Measurements from ENCODE around the gene SYNE3. TPM values are rescaled to one million over a fixed set of nuclear protein-coding genes. Genes with fewer than 3 reads are reported as not detected.

SYNE3 gene
- total RNA-seq, 2 donors from 2014 or later: 3.4 to 29.5 TPM

DNA sequence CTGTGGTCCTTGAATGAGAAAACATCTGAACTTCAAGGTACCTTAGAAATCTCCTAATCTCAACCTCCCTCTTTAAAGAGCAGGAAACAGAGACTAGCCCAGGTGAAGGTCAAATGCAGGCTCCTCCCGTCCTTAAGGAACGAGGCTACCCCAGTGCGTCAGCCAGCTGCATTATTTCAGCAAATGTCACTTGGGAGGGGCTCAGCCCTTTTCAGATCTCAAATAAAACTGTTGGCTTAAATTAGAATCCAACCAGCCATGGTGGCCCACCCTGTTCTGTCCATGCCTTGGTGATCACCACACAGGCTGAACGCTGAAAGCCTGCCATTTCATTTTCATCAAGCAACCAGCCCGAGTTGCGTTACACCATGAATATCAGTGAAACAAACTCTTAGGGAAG lies 7.0 kb downstream of the SYNE3 start:
- Histone ChIP-seq H3K9me3 (no peaks in the 10 kb centered on the region), H3K4me3 (no peak overlapping the region), H3K36me3 (no peaks in the 10 kb centered on the region), H3K4me1 (replicated peaks) (no peaks in the 10 kb centered on the region), H3K27me3 (replicated peaks; ENCODE audit: insufficient read depth) (no peaks in the 10 kb centered on the region), H3K27ac (no peak overlapping the region)
- intact Hi-C loops (cut with DNase I): no loop called here
- 92% methylated on average over 6 of the region's 6 CpGs for WGBS
- TF ChIP-seq POLR2AphosphoS5 (IDR thresholded peaks at IDR 0.05): no peak
- TF ChIP-seq, protein P1, sequence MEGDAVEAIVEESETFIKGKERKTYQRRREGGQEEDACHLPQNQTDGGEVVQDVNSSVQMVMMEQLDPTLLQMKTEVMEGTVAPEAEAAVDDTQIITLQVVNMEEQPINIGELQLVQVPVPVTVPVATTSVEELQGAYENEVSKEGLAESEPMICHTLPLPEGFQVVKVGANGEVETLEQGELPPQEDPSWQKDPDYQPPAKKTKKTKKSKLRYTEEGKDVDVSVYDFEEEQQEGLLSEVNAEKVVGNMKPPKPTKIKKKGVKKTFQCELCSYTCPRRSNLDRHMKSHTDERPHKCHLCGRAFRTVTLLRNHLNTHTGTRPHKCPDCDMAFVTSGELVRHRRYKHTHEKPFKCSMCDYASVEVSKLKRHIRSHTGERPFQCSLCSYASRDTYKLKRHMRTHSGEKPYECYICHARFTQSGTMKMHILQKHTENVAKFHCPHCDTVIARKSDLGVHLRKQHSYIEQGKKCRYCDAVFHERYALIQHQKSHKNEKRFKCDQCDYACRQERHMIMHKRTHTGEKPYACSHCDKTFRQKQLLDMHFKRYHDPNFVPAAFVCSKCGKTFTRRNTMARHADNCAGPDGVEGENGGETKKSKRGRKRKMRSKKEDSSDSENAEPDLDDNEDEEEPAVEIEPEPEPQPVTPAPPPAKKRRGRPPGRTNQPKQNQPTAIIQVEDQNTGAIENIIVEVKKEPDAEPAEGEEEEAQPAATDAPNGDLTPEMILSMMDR (IDR thresholded peaks at IDR 0.05): no peak
- TF ChIP-seq POLR2A (IDR thresholded peaks at IDR 0.05): no peak
- no peak for DNase-seq (ENCODE audit: low spot score)

DNA sequence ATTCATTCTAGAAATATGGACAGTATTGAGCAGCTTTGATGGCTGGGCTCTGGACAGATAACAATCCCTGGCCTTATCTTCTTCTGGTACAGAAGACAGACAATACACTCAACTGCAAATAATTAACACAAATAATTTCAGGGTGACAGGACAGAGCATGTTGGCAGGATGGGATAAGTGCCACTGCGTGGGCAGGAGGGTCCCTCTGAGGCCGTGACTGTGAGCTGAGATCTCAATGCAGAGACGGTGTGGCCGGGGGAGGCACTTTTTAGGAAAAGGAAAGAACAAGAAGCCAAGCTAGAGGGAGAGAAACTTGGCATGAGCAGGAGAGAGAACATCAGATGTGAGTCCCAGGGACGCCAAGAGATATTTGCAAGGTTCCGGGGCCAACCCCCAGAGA lies 8.1 kb downstream of the SYNE3 start:
- no peaks in the 10 kb centered on the region for H3K36me3 ChIP-seq
- H3K4me1 ChIP-seq (replicated peaks): no peaks in the 10 kb centered on the region
- H3K9me3 ChIP-seq: no peaks in the 10 kb centered on the region
- WGBS: 74% methylated on average over 6 of the region's 6 CpGs
- no peak for TF ChIP-seq POLR2A (IDR thresholded peaks at IDR 0.05)
- TF ChIP-seq POLR2AphosphoS5 (IDR thresholded peaks at IDR 0.05): no peak
- TF ChIP-seq, protein P1 (IDR thresholded peaks at IDR 0.05): no peak
- intact Hi-C loops (cut with DNase I): no loop called here
- no peaks in the 10 kb centered on the region for H3K27me3 ChIP-seq (replicated peaks; ENCODE audit: insufficient read depth)
- H3K27ac ChIP-seq: no peak overlapping the region
- DNase-seq (ENCODE audit: low spot score): no peak
- H3K4me3 ChIP-seq: no peak overlapping the region

DNA sequence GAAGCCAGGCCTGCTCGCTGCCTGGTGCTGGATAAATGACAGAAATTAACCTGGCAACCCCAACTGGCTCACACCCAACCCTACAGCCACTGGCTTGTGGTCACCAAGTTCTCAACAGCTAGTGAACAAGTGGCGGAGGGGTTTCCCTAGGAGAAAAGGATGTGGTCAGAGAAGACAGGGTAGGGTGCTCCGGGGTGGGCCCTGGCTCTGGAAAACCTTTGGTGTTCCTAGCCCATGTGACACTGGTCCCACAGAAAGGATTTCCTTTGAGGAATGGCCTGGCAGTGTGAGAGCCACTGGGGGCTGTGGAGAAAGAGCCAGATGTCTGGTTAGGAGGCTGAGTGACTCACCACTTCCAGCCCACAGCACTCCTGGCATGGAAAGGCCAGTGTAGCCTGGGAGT lies 8.7 kb downstream of the SYNE3 start:
- intact Hi-C loops (cut with DNase I): no loop called here
- no peak for DNase-seq (ENCODE audit: low spot score)
- Histone ChIP-seq H3K9me3 (no peaks in the 10 kb centered on the region), H3K27me3 (replicated peaks; ENCODE audit: insufficient read depth) (no peaks in the 10 kb centered on the region), H3K4me1 (replicated peaks) (no peaks in the 10 kb centered on the region), H3K36me3 (no peaks in the 10 kb centered on the region), H3K27ac (no peak overlapping the region), H3K4me3 (no peak overlapping the region)
- TF ChIP-seq, protein P1 (IDR thresholded peaks at IDR 0.05): no peak
- TF ChIP-seq POLR2A (IDR thresholded peaks at IDR 0.05) (no peak), POLR2AphosphoS5 (IDR thresholded peaks at IDR 0.05) (no peak)
- WGBS: 52% methylated on average over 3 of the region's 3 CpGs

DNA sequence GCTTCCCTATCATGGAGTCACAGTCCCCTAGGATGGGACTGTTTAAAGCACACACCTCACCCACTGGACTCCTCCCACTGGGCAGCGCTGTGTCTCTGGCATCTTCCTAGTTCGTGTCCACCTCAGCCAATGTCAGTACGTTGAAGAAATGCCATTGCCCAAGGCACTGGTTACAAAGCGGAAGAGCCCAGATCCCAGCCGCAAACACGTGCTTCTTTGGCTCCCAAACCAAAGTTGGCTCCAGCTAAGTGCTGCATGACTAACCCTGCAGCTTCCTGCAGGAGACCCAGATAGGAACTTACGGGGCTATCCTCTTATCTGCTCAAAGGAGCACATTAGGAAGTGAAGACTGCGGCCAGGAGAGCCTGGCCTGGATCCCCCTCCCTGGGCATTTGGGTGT lies 9.3 kb downstream of the SYNE3 start:
- Histone ChIP-seq H3K36me3 (no peaks in the 10 kb centered on the region), H3K27me3 (replicated peaks; ENCODE audit: insufficient read depth) (no peaks in the 10 kb centered on the region), H3K4me1 (replicated peaks) (no peaks in the 10 kb centered on the region), H3K4me3 (no peak overlapping the region), H3K9me3 (no peaks in the 10 kb centered on the region), H3K27ac (no peak overlapping the region)
- peak; percentile 71 for DNase-seq (ENCODE audit: low spot score)
- 22% methylated on average over 8 of the region's 8 CpGs for WGBS
- TF ChIP-seq POLR2AphosphoS5 (IDR thresholded peaks at IDR 0.05) (peak; percentile 78), POLR2A (IDR thresholded peaks at IDR 0.05) (no peak)
- intact Hi-C loops (cut with DNase I): no loop called here

DNA sequence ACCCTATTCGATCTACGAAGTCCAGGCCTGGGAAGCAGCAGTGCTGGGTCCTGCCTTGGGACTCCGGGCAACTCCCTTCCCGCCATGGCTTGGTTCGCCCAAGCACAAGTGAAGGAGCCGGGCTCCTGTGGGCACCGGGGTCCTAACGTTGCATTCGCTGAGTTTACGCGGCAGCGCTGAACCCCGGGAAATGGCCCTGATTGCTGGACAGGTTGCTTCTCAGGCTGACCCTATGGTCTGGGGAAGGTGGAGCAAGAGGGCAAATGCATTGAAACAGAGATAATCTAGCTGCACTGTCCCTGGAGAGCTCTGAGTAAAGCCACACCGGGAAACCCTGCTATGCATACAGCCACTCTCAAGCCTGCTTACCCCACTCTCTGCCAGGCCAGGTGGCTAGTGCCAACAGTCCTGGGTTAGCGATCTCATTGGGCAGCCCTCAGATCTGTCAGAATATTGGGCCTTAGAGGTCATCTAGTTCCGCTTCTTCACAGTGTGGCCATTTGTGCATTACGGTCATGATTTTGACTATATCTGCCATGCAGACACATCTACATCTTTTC lies 11.3 kb downstream of the SYNE3 start:
- H3K27ac ChIP-seq: no peak overlapping the region
- 86% methylated on average over 17 of the region's 17 CpGs for WGBS
- H3K4me3 ChIP-seq: no peak overlapping the region
- H3K9me3 ChIP-seq: no peaks in the 10 kb centered on the region
- intact Hi-C loops (cut with DNase I): no loop called here
- no peak for DNase-seq (ENCODE audit: low spot score)
- H3K4me1 ChIP-seq (replicated peaks): no peaks in the 10 kb centered on the region
- no peaks in the 10 kb centered on the region for H3K36me3 ChIP-seq
- TF ChIP-seq POLR2A (IDR thresholded peaks at IDR 0.05) (no peak), POLR2AphosphoS5 (IDR thresholded peaks at IDR 0.05) (no peak)
- TF ChIP-seq, protein P1 (IDR thresholded peaks at IDR 0.05): no peak
- no peaks in the 10 kb centered on the region for H3K27me3 ChIP-seq (replicated peaks; ENCODE audit: insufficient read depth)

Measured in prostate gland (tissue), 2 donors.